Measurements from ENCODE around the gene NFE2L1. TPM values are rescaled to one million over a fixed set of nuclear protein-coding genes. Genes with fewer than 3 reads are reported as not detected.

NFE2L1 gene
- total RNA-seq (2011; cell fraction: chromatin; rRNA removed; ENCODE audit: low replicate concordance): 97.0 and 141 TPM in 2 replicates
- 104 and 118 TPM in 2 replicates for total RNA-seq (2011; cell fraction: nucleolus; rRNA removed)
- total RNA-seq (2011; cell fraction: nucleoplasm; rRNA removed): 88.2 and 97.7 TPM in 2 replicates
- total RNA-seq (2014; rRNA removed): 18.6 and 22.0 TPM in 2 replicates
- total RNA-seq (2014; rRNA removed; fragmentation: Illumina TruSeq; extraction: Trizol): 38.7 and 57.0 TPM in 2 replicates
- total RNA-seq (2015; rRNA removed; fragmentation: Illumina TruSeq; extraction: Trizol): 39.7 and 40.5 TPM in 2 replicates
- 61.4 and 67.7 TPM in 2 replicates for total RNA-seq (2021)
- 57.2 and 59.8 TPM in 2 replicates for polyA plus RNA-seq (2011; rRNA removed)
- polyA plus RNA-seq (2011; cell fraction: cytosol; rRNA removed): 41.0 and 52.4 TPM in 2 replicates
- polyA plus RNA-seq (2011; cell fraction: nucleus; rRNA removed): 34.1 and 41.0 TPM in 2 replicates
- polyA plus RNA-seq (2012): 109 and 147 TPM in 2 replicates
- polyA plus RNA-seq (2014; fragmentation: Illumina TruSeq; extraction: Trizol): 68.1 and 68.6 TPM in 2 replicates
- polyA plus RNA-seq (2014; fragmentation: Nextera tagmentation; extraction: Ambion mirVana): 1 to 10 TPM; 2.0 to 2.8 TPM
- 40.7 and 41.4 TPM in 2 replicates for polyA plus RNA-seq (2014; rRNA removed)
- polyA minus RNA-seq (2011; rRNA and poly(A)+ RNA removed): 79.5 and 101 TPM in 2 replicates
- 31.0 and 35.6 TPM in 2 replicates for polyA minus RNA-seq (2011; cell fraction: cytosol; rRNA and poly(A)+ RNA removed)
- 12.5 and 16.4 TPM in 2 replicates for polyA minus RNA-seq (2011; cell fraction: nucleus; rRNA and poly(A)+ RNA removed)
- Bru-seq, nascent RNA: percentile 89 among the genes with signal in this experiment
- BruChase-seq, experiment 1, labeled RNA remaining after a 2-hour chase: percentile 94 among the genes with signal in this experiment
- percentile 96 among the genes with signal in this experiment for BruChase-seq, experiment 2, labeled RNA remaining after a 6-hour chase
- long read RNA-seq, experiment 1, full-length matches to known transcripts: 1 of 122 reads
- long read RNA-seq, experiment 1, partial matches to known transcripts: 14 of 122 reads
- long read RNA-seq, experiment 1, other reads (novel, unspliced or antisense): 107 of 122 reads
- long read RNA-seq, experiment 2, full-length matches to known transcripts: 11 of 86 reads
- long read RNA-seq, experiment 2, partial matches to known transcripts: 18 of 86 reads
- long read RNA-seq, experiment 2, other reads (novel, unspliced or antisense): 57 of 86 reads
- long read RNA-seq, experiment 3, full-length matches to known transcripts: 1 of 5 reads
- long read RNA-seq, experiment 3, partial matches to known transcripts: 0 of 5 reads
- long read RNA-seq, experiment 3, other reads (novel, unspliced or antisense): 4 of 5 reads

DNA sequence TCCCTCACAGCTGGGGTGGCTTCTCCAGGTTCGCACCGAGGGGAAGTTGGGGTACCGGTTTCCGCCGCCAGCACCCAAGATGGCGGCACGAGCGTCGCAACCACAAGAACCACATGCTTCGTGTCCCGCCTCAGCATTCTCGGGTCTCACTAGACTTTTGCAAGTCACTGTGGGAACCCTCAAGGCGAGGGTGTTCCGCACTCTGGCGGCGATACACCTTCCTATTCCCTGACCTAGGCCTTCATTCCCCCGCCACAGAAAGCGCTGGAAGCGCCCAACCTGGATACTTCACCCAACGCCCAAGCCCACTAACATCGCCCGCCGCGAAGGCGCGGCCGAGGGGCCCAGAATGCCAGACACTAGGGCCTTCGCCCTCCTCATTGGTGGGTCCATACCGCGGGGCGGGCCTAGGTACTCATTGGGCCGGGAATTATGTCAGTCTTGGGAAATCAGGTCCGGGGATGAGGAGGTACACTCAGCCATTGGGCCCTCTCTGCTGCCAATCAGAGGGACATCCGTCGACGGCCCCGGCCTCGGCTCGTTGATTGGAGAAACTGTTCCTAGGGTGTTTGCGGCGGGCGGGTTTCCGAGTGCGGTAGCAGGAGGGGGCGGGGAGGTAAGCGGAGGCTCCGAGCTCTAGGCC, at the start of gene NFE2L1:
Gene NFE2L1 (plus strand): TSS at position 619 of the 643 bp plus-strand sequence. CDS start 2,760 bp downstream, outside the sequence.
- Histone ChIP-seq H3K4me1 (replicated peaks in 1 of 2; ENCODE audit: control insufficient read depth in 2 of 2, insufficient read depth in 2 of 2, low read length in 2 of 2) (peaks cover 34 to 42% of the 10 kb centered on the region in 2 experiments), H3K27me3 (ENCODE audit: control insufficient read depth in 2 of 2, insufficient read depth in 2 of 2, low read length in 2 of 2) (no peaks in the 10 kb centered on the region), H4K20me1 (replicated peaks; ENCODE audit: control insufficient read depth, insufficient read depth, low read length) (peaks cover 20% of the 10 kb centered on the region), H3K9ac (ENCODE audit: insufficient read depth in 1 of 2, low read depth in 2 of 2, low read length in 2 of 2) (peak within 1 kb of the TSS; percentile 89 to 95), H3K36me3 (ENCODE audit: control insufficient read depth, insufficient read depth, low read length) (peaks cover 29% of the 10 kb centered on the region), H3K79me2 (ENCODE audit: control insufficient read depth, insufficient read depth, low read length) (peaks cover 68% of the 10 kb centered on the region), H3K4me3 (peak within 1 kb of the TSS; percentile 85), H3K27ac (ENCODE audit: extremely low read depth, low read depth, low read length) (peak within 1 kb of the TSS; percentile 97), H3K9me1 (ENCODE audit: control insufficient read depth, insufficient read depth, low read length) (peaks cover 7% of the 10 kb centered on the region), H3K9me3 (replicated peaks; ENCODE audit: control insufficient read depth, insufficient read depth, low read depth, low read length) (no peaks in the 10 kb centered on the region), H3K4me2 (ENCODE audit: insufficient read depth, low read length) (peak within 1 kb of the TSS; percentile 96), H2AFZ (ENCODE audit: low read depth, low read length) (peak within 1 kb of the TSS; percentile 89)
- BruUV-seq (replicated peaks): no TSS peak
- FAIRE-seq (peak; percentile 98), DNase-seq (ENCODE audit: extremely low read depth in 1 of 4, low spot score in 3 of 4) (peak; percentile 94 to 99 (median 97)), ATAC-seq (peak; percentile 93)
- under 1% methylated on average over 45 of the region's 47 CpGs for WGBS (ENCODE audit: insufficient coverage, low coverage, missing lambda C conversion rate)
- intact Hi-C loops (cut with micrococcal nuclease): loop anchor here (2.0 kb wide), 1 partner anchor 23 kb away; no protein-coding TSS in a partner anchor
- CTCF ChIA-PET (ENCODE audit: low intra/inter-chr PET ratio): interaction anchor here (0.6 to 1.1 kb wide), 2 partner anchors 23 to 77 kb away, joined by 3 read pairs; partner anchors contain the start of gene CDK5RAP3
- POLR2A ChIA-PET: interaction anchor here (0.6 to 9.0 kb wide), 22 partner anchors 9 to 1661 kb away, joined by 3 to 74 read pairs (median 4); partner anchors contain the start of gene CDK5RAP3
- in situ Hi-C loops (cut with MboI): no loop called here
- TF ChIP-seq PTBP1 (IDR thresholded peaks at IDR 0.05; ENCODE audit: low read depth, low read length) (0 out of 2 replicates have a peak, but pooled peaks have one; percentile 66), CBFA2T3 (IDR thresholded peaks at IDR 0.05) (no peak; the same call in 1 of the 2 replicates), BDP1 (IDR thresholded peaks at IDR 0.05; ENCODE audit: insufficient read depth, insufficient read length) (no peak), GABPB2 (CRISPR knock-in tag; conservative IDR thresholded peaks at IDR 0.05) (no peak), TRIM24 (IDR thresholded peaks at IDR 0.05) (peak in 1 of 2 experiments; percentile 57; a peak in 1 of 4 replicates), ZNF584 (CRISPR knock-in tag; IDR thresholded peaks at IDR 0.05; ENCODE audit: low read depth) (0 out of 2 replicates have a peak, but pooled peaks have one; percentile 68), KAT8 (IDR thresholded peaks at IDR 0.05; ENCODE audit: low read depth) (no peak), TOE1 (IDR thresholded peaks at IDR 0.05; ENCODE audit: borderline replicate concordance) (peak; percentile 77), TOE1 (CRISPR knock-in tag; IDR thresholded peaks at IDR 0.05; ENCODE audit: borderline replicate concordance, low read depth) (peak; percentile 97)
- TF ChIP-seq, protein P1, sequence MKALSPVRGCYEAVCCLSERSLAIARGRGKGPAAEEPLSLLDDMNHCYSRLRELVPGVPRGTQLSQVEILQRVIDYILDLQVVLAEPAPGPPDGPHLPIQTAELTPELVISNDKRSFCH (CRISPR knock-in tag; IDR thresholded peaks at IDR 0.05): no peak
- TF ChIP-seq, protein P1 (tag; IDR thresholded peaks at IDR 0.05): peak; percentile 90; the same call in 1 of the 2 replicates
- TF ChIP-seq, protein P2, sequence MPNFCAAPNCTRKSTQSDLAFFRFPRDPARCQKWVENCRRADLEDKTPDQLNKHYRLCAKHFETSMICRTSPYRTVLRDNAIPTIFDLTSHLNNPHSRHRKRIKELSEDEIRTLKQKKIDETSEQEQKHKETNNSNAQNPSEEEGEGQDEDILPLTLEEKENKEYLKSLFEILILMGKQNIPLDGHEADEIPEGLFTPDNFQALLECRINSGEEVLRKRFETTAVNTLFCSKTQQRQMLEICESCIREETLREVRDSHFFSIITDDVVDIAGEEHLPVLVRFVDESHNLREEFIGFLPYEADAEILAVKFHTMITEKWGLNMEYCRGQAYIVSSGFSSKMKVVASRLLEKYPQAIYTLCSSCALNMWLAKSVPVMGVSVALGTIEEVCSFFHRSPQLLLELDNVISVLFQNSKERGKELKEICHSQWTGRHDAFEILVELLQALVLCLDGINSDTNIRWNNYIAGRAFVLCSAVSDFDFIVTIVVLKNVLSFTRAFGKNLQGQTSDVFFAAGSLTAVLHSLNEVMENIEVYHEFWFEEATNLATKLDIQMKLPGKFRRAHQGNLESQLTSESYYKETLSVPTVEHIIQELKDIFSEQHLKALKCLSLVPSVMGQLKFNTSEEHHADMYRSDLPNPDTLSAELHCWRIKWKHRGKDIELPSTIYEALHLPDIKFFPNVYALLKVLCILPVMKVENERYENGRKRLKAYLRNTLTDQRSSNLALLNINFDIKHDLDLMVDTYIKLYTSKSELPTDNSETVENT (CRISPR knock-in tag; IDR thresholded peaks at IDR 0.05): peak; percentile 90
- TF ChIP-seq, protein P3, sequence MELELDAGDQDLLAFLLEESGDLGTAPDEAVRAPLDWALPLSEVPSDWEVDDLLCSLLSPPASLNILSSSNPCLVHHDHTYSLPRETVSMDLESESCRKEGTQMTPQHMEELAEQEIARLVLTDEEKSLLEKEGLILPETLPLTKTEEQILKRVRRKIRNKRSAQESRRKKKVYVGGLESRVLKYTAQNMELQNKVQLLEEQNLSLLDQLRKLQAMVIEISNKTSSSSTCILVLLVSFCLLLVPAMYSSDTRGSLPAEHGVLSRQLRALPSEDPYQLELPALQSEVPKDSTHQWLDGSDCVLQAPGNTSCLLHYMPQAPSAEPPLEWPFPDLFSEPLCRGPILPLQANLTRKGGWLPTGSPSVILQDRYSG (tag; conservative IDR thresholded peaks at IDR 0.05; ENCODE audit: low read depth): no peak; the same call in 1 of the 2 replicates
